H9 (cell line): Measurements from ENCODE around the gene SFXN2. TPM values are rescaled to one million over a fixed set of nuclear protein-coding genes. Genes with fewer than 3 reads are reported as not detected.

ENCODE experiments used
- DNase-seq: peaks from one replicate; pipeline ENCODE4 v3.0.0-alpha.2; 2017
- H2AFZ ChIP-seq: one replicate; pipeline ENCODE4 v1.6.1; 2013; ENCODE audit warnings: mild to moderate bottlenecking, low read length, control low read depth, moderate library complexity
- H2AK5ac ChIP-seq: 2 replicates; pipeline ENCODE4 v1.6.1; 2013; ENCODE audit warnings: low read length, control low read depth, mixed read lengths; ENCODE audit not compliant: insufficient read length
- H2BK120ac ChIP-seq: one replicate; pipeline ENCODE4 v1.6.1; 2013; ENCODE audit warnings: low read depth, mild to moderate bottlenecking, low read length, control low read depth, inconsistent platforms; ENCODE audit not compliant: poor library complexity, severe bottlenecking
- H2BK12ac ChIP-seq: 2 replicates; pipeline ENCODE4 v1.6.1; 2013; ENCODE audit warnings: low read length, control low read depth, mixed read lengths, low read depth; ENCODE audit not compliant: insufficient read length
- H2BK15ac ChIP-seq: 2 replicates; pipeline ENCODE4 v1.6.1; 2013; ENCODE audit warnings: low read depth, low read length, control low read depth
- H2BK20ac ChIP-seq: one replicate; pipeline ENCODE4 v1.6.1; 2013; ENCODE audit warnings: low read depth, mild to moderate bottlenecking, low read length, control low read depth, inconsistent platforms; ENCODE audit not compliant: poor library complexity, severe bottlenecking
- H2BK5ac ChIP-seq: 2 replicates; pipeline ENCODE4 v1.6.1; 2013; ENCODE audit warnings: low read length, control low read depth, mixed read lengths; ENCODE audit not compliant: insufficient read length
- H3K14ac ChIP-seq: 2 replicates; pipeline ENCODE4 v1.6.1; 2013; ENCODE audit warnings: low read length, control low read depth; ENCODE audit not compliant: insufficient read depth
- H3K18ac ChIP-seq: 2 replicates; pipeline ENCODE4 v1.6.1; 2013; ENCODE audit warnings: low read depth, mild to moderate bottlenecking, mixed read lengths, low read length, control low read depth; ENCODE audit not compliant: insufficient read length
- H3K23ac ChIP-seq: 2 replicates; pipeline ENCODE4 v1.6.1; 2013; ENCODE audit warnings: low read length, control low read depth, mixed read lengths, low read depth; ENCODE audit not compliant: insufficient read length
- H3K23me2 ChIP-seq: 2 replicates; pipeline ENCODE4 v1.6.1; 2013; ENCODE audit warnings: low read depth, mild to moderate bottlenecking, mixed read lengths, low read length, control low read depth; ENCODE audit not compliant: insufficient read length, poor library complexity, severe bottlenecking
- H3K27ac ChIP-seq: 2 replicates; pipeline ENCODE4 v1.5.1; 2013; ENCODE audit warnings: low read length, control low read depth, mixed read lengths, low read depth; ENCODE audit not compliant: insufficient read length
- H3K27me3 ChIP-seq: 2 replicates; pipeline ENCODE4 v1.6.1; 2013; ENCODE audit warnings: low read length, control low read depth, inconsistent platforms; ENCODE audit not compliant: insufficient read depth
- H3K4ac ChIP-seq: 2 replicates; pipeline ENCODE4 v1.6.1; 2013; ENCODE audit warnings: low read depth, mild to moderate bottlenecking, control low read depth, inconsistent platforms, low read length, moderate library complexity
- H3K4me1 ChIP-seq: 2 replicates; pipeline ENCODE4 v1.6.1; 2013; ENCODE audit warnings: low read length, control low read depth, inconsistent platforms; ENCODE audit not compliant: insufficient read depth
- H3K4me2 ChIP-seq: 2 replicates; pipeline ENCODE4 v1.6.1; 2013; ENCODE audit warnings: low read length, control low read depth, mixed read lengths; ENCODE audit not compliant: insufficient read length, insufficient read depth
- H3K56ac ChIP-seq: 2 replicates; pipeline ENCODE4 v1.6.1; 2013; ENCODE audit warnings: low read depth, mild to moderate bottlenecking, mixed read lengths, low read length, control low read depth; ENCODE audit not compliant: insufficient read length
- H3K79me1 ChIP-seq: 2 replicates; pipeline ENCODE4 v1.6.1; 2013; ENCODE audit warnings: low read depth, mild to moderate bottlenecking, moderate library complexity, low read length, control low read depth, inconsistent platforms; ENCODE audit not compliant: insufficient read depth, poor library complexity, severe bottlenecking
- H3K79me2 ChIP-seq: 2 replicates; pipeline ENCODE4 v1.6.1; 2013; ENCODE audit warnings: low read length, control low read depth, inconsistent platforms; ENCODE audit not compliant: insufficient read depth
- H3K9ac ChIP-seq: 2 replicates; pipeline ENCODE4 v1.6.1; 2013; ENCODE audit warnings: low read length, control low read depth, mixed read lengths; ENCODE audit not compliant: insufficient read length; ENCODE audit errors: extremely low read depth
- H3K9me3 ChIP-seq: one replicate; pipeline ENCODE4 v1.6.1; 2013; ENCODE audit warnings: low read depth, low read length, inconsistent platforms; ENCODE audit not compliant: control insufficient read depth
- H3T11ph ChIP-seq: one replicate; pipeline ENCODE4 v1.6.1; 2013; ENCODE audit warnings: mild to moderate bottlenecking, low read length, control low read depth, inconsistent platforms
- H4K20me1 ChIP-seq: one replicate; pipeline ENCODE4 v1.6.1; 2013; ENCODE audit not compliant: control insufficient read depth, insufficient read length, insufficient read depth
- H4K5ac ChIP-seq: 2 replicates; pipeline ENCODE4 v1.6.1; 2013; ENCODE audit warnings: low read depth, mild to moderate bottlenecking, mixed read lengths, low read length, control low read depth; ENCODE audit not compliant: insufficient read length
- H4K8ac ChIP-seq: replicated peaks from 2 replicates; pipeline ENCODE4 v1.6.1; 2013; ENCODE audit warnings: low read length, control low read depth, mixed read lengths, low read depth; ENCODE audit not compliant: insufficient read length
- H4K91ac ChIP-seq: 2 replicates; pipeline ENCODE4 v1.6.1; 2013; ENCODE audit warnings: low read depth, mild to moderate bottlenecking, moderate library complexity, mixed read lengths, low read length, control low read depth; ENCODE audit not compliant: insufficient read length
- H3K27ac Mint-ChIP-seq, 3 experiments: 2 replicates in 2 of 3; 3 replicates in 1 of 3; pipeline ENCODE4 v1.8.0; 2020 to 2021; ENCODE audit warnings: mixed read lengths in 3 of 3, mild to moderate bottlenecking in 1 of 3, moderate library complexity in 1 of 3
- H3K27me3 Mint-ChIP-seq: 2 replicates; pipeline ENCODE4 v1.8.0; 2021; ENCODE audit warnings: low read depth, mild to moderate bottlenecking, moderate library complexity, mixed read lengths
- H3K36me3 Mint-ChIP-seq, 3 experiments: 2 replicates in 2 of 3; 3 replicates in 1 of 3; pipeline ENCODE4 v1.8.0; 2020 to 2021; ENCODE audit warnings: low read depth in 3 of 3, mixed read lengths in 3 of 3; ENCODE audit not compliant: insufficient read depth in 1 of 3
- H3K4me1 Mint-ChIP-seq, 2 experiments: 2 replicates each; pipeline ENCODE4 v1.8.0; 2020; ENCODE audit warnings: mixed read lengths in 2 of 2
- H3K4me3 Mint-ChIP-seq, 2 experiments: 2 replicates in 1 of 2; 3 replicates in 1 of 2; pipeline ENCODE4 v1.8.0; 2020 to 2021; ENCODE audit warnings: mild to moderate bottlenecking in 2 of 2, mixed read lengths in 2 of 2, moderate library complexity in 1 of 2
- H3K9me3 Mint-ChIP-seq, 2 experiments: 2 replicates in 1 of 2; 3 replicates in 1 of 2; pipeline ENCODE4 v1.8.0; 2020; ENCODE audit warnings: mild to moderate bottlenecking in 2 of 2, mixed read lengths in 2 of 2, moderate library complexity in 1 of 2
- CTCF ChIP-seq: fragments of 200-600 bp; sonication (generic); conservative IDR thresholded peaks from 3 replicates; pipeline ENCODE4 v1.8.0; 2021; ENCODE audit warnings: antibody characterized with exemption, mild to moderate bottlenecking
- WGBS: extraction: QIAGEN DNeasy Blood & Tissue Kit; methylation state at CpG from one replicate; pipeline ENCODE4 v1.1.7; 2013; ENCODE audit warnings: missing lambda C conversion rate, low lambda C conversion rate, mixed read lengths; ENCODE audit not compliant: insufficient read length; ENCODE audit errors: extremely low coverage; 5-methylcytosine and 5-hydroxymethylcytosine counted together
- total RNA-seq: library from RNA; stranded (reverse); gene quantifications from 2 replicates; pipeline ENCODE4 v1.2.1, GENCODE V29; 2021

SFXN2 gene
- total RNA-seq, 1 experiment from 2014 or later, result 34.7 TPM

- H4K20me1 ChIP-seq, result no peaks in the 10 kb centered on the region
- H3K27ac ChIP-seq, result no peak overlapping the region
- H3K14ac ChIP-seq, result no peak overlapping the region
- no peak overlapping the region for H3K4me3 Mint-ChIP-seq
- no peak overlapping the region for H2BK5ac ChIP-seq
- H4K91ac ChIP-seq, result no peak overlapping the region
- H3K27ac Mint-ChIP-seq, result 0 out of 7 replicates have a peak overlapping the region, but pooled peaks of 1 of the 3 experiments have one; percentile 9
- H3K23me2 ChIP-seq, result no peaks in the 10 kb centered on the region
- no peak overlapping the region for H2BK120ac ChIP-seq
- H3K9ac ChIP-seq, result no peak overlapping the region
- no peak overlapping the region for H2AK5ac ChIP-seq
- H3K79me1 ChIP-seq, result no peaks in the 10 kb centered on the region
- no peak overlapping the region for H3K23ac ChIP-seq
- no peaks in the 10 kb centered on the region for H3K79me2 ChIP-seq
- H3K36me3 Mint-ChIP-seq, result no peaks in the 10 kb centered on the region
- H3K9me3 ChIP-seq, result no peaks in the 10 kb centered on the region
- no peak overlapping the region for H2BK15ac ChIP-seq
- no peak overlapping the region for H2BK12ac ChIP-seq
- no peak overlapping the region for H3K4ac ChIP-seq
- TF ChIP-seq CTCF, result no peak
- peaks cover 36 to 40% of the 10 kb centered on the region in 2 experiments for H3K4me1 Mint-ChIP-seq
- no peaks in the 10 kb centered on the region; the same call in 1 of the 2 replicates for H3K27me3 Mint-ChIP-seq
- H3K9me3 Mint-ChIP-seq, result no peaks in the 10 kb centered on the region
- H4K5ac ChIP-seq, result no peak overlapping the region
- H3K56ac ChIP-seq, result no peak overlapping the region
- DNase-seq, result no peak
- H3K4me1 ChIP-seq, result peaks cover 20% of the 10 kb centered on the region; the same call in 1 of the 2 replicates
- no peak overlapping the region for H4K8ac ChIP-seq
- no peaks in the 10 kb centered on the region; the same call in 1 of the 2 replicates for H3K27me3 ChIP-seq
- H2AFZ ChIP-seq, result no peak overlapping the region
- H3T11ph ChIP-seq, result no peak overlapping the region
- H3K4me2 ChIP-seq, result no peak overlapping the region
- no peak overlapping the region for H3K18ac ChIP-seq
- H2BK20ac ChIP-seq, result no peak overlapping the region
- no CpG with 5 or more reads among the region's 5 CpGs for WGBS
These were observed 59.5 kb downstream of the SFXN2 start for GRCh38 chr10:102773986-102774385.
